ENCODE measurements around the gene ACOT7. TPM values are rescaled to one million over a fixed set of nuclear protein-coding genes. Genes with fewer than 3 reads are reported as not detected.

Gene ACOT7
- total and polyA plus RNA-seq, 2 donors: 14.2 to 22.2 TPM

DNA sequence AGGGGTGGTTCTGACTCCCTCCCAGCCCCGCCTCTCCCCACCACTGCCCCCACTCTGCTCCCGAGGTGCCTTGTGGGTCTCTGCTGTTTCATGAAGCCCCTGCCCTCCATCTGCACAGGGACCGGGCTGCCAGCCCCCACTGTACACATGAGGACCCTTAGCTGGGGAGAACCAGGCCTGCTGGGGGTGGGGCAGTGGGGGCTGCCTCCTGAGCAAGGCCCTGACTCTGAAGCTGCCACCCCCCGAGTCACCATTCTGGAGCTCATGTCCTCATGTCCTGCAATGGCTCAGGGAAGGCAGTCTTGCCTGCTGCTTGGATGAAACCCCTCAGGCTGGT is 141.2 kb downstream of the ACOT7 start:
- DNase-seq (ENCODE audit: low read depth in 6 of 9, low spot score in 9 of 9): no peak
- 91% methylated on average over 4 of the region's 4 CpGs for WGBS
- peaks cover 41 to 57% of the 10 kb centered on the region in 2 donors for H3K27me3 ChIP-seq (ENCODE audit: control insufficient read depth in 2 of 2, insufficient read depth in 1 of 2, low read length in 1 of 2)

DNA sequence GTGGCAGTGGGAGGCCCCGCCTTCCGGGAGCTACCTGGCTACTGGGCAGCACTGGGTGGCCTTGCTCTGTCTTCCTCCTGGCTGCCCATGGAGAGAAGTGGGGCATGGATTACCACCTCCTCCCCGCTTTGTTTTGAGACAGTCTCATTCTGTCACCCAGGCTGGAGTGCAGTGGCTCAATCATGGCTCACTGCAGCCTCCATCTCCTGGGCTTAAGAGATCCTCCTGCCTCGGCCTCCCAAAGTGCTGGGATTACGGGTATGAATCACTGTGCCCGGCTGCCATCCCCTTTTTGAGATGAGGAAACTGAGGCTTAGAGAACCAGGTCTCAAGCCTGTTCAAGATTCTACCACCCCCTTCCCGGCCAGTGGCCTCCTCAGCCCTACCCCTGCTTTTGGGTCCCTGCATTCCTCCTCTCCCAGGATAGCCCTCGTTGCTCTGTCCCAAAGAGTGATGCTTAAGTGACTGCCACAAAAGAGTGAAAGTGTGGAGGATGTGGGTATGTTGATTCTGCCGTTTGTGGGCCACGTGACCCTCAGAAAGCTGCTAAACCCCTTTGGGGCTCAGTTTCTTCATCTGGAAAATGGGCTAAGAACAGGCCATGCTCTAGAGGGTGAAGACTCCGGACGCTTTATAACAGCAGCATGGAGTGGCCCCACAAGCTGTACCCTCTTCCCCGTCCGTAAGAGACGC is 141.7 kb downstream of the ACOT7 start:
- no peaks in the 10 kb centered on the region for H3K9me3 ChIP-seq (ENCODE audit: control insufficient read depth in 2 of 2, insufficient read depth in 1 of 2, low read length in 1 of 2)
- WGBS: 86% methylated on average over 15 of the region's 15 CpGs
- no peak overlapping the region for H3K27ac ChIP-seq (ENCODE audit: low read depth in 1 of 2, low read length in 1 of 2)
- no peak for DNase-seq (ENCODE audit: low read depth in 6 of 9, low spot score in 9 of 9)
- H3K36me3 ChIP-seq (ENCODE audit: control insufficient read depth in 2 of 2, insufficient read depth in 2 of 2, low read length in 1 of 2): no peaks in the 10 kb centered on the region
- peaks cover 0 to 4% of the 10 kb centered on the region in 2 donors for H3K4me1 ChIP-seq (ENCODE audit: control insufficient read depth in 2 of 2, insufficient read depth in 2 of 2, low read length in 2 of 2)
- peaks cover 44 to 58% of the 10 kb centered on the region in 2 donors for H3K27me3 ChIP-seq (ENCODE audit: control insufficient read depth in 2 of 2, insufficient read depth in 1 of 2, low read length in 1 of 2)
- H3K4me3 ChIP-seq (ENCODE audit: low read length in 2 of 2): no peak overlapping the region

More for the DNA sequence above, 141.2 kb downstream of the ACOT7 start:
- Histone ChIP-seq H3K4me3 (ENCODE audit: low read length in 2 of 2) (no peak overlapping the region), H3K27ac (ENCODE audit: low read depth in 1 of 2, low read length in 1 of 2) (no peak overlapping the region), H3K36me3 (ENCODE audit: control insufficient read depth in 2 of 2, insufficient read depth in 2 of 2, low read length in 1 of 2) (no peaks in the 10 kb centered on the region), H3K9me3 (ENCODE audit: control insufficient read depth in 2 of 2, insufficient read depth in 1 of 2, low read length in 1 of 2) (no peaks in the 10 kb centered on the region), H3K4me1 (ENCODE audit: control insufficient read depth in 2 of 2, insufficient read depth in 2 of 2, low read length in 2 of 2) (peaks cover 0 to 4% of the 10 kb centered on the region in 2 donors)

DNA sequence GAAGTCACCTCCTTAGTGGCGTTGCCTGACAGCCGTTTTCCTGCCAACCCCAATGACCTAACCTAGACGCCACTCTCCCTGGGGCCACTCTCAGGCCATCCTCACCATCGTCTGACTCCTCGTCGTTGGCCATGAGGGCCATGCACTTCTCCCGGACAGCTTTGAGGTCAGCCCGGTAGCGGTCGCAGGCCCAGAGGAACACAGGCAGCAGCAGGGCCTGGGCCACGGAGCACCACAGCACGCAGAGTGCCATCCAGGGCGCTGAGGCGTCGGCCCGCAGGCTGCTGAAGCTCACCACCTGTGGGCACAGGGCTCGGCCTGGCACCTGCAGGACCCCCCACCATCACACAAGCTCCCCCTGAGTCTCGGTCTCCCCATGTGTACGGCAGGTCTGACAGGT is 142.3 kb downstream of the ACOT7 start:
- H3K4me3 ChIP-seq (ENCODE audit: low read length in 2 of 2): no peak overlapping the region
- H3K27me3 ChIP-seq (ENCODE audit: control insufficient read depth in 2 of 2, insufficient read depth in 1 of 2, low read length in 1 of 2): peaks cover 50 to 64% of the 10 kb centered on the region in 2 donors
- DNase-seq (ENCODE audit: low read depth in 6 of 9, low spot score in 9 of 9): no peak
- H3K9me3 ChIP-seq (ENCODE audit: control insufficient read depth in 2 of 2, insufficient read depth in 1 of 2, low read length in 1 of 2): no peaks in the 10 kb centered on the region
- H3K4me1 ChIP-seq (ENCODE audit: control insufficient read depth in 2 of 2, insufficient read depth in 2 of 2, low read length in 2 of 2): peaks cover 2 to 8% of the 10 kb centered on the region in 2 donors
- H3K36me3 ChIP-seq (ENCODE audit: control insufficient read depth in 2 of 2, insufficient read depth in 2 of 2, low read length in 1 of 2): no peaks in the 10 kb centered on the region
- WGBS: 90% methylated on average over 19 of the region's 19 CpGs
- H3K27ac ChIP-seq (ENCODE audit: low read depth in 1 of 2, low read length in 1 of 2): no peak overlapping the region

DNA sequence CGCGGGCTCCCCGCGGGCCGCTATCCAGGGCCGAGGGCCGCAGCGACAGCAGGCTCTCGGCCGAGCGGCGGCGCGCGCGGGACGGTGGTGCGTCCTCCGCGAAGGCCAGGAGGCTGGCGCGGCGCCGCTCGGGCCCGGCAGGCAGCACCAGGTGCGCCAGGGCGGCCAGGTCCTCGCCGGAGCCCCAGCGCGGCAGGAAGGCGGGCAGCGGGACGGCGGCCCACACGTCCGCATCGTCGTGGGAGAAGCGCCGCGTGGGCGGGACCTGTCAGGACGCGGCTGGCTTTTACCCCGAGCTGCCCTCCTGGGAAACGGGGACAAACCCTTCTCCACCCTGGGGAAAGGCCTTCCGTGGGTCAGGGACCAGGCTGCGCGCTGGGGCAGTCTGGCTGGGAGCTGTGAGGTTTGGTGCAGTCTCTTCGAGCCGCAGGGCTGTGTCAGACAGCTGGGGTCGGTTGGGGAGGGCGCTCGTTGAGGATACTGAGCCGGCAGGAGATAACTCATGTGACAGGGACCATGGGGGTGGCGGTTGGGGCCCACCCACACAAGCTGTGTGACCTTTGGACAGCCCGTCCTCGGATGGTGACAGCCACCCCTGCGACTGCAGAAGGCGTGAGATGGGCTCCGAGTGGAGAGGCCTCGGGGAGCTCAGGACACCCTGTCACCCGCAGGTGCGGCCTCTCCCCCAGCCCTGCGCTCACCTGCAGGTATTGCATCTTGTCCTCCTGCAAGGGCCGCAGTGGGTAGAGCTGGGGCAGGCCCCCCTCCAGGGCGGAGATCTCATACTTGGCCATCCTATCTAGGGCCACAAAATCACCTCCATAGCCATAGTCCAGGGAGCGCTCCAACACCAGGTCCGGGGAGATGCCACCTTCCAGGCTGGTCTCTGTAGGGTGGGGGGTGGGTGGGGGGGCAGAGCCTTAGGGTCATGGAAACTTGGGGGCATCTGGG is 143.6 kb downstream of the ACOT7 start:
- DNase-seq (ENCODE audit: low read depth in 6 of 9, low spot score in 9 of 9): no peak
- H3K4me1 ChIP-seq (ENCODE audit: control insufficient read depth in 2 of 2, insufficient read depth in 2 of 2, low read length in 2 of 2): peaks cover 2 to 17% of the 10 kb centered on the region in 2 donors
- peaks cover 63 to 76% of the 10 kb centered on the region in 2 donors for H3K27me3 ChIP-seq (ENCODE audit: control insufficient read depth in 2 of 2, insufficient read depth in 1 of 2, low read length in 1 of 2)
- no peaks in the 10 kb centered on the region for H3K9me3 ChIP-seq (ENCODE audit: control insufficient read depth in 2 of 2, insufficient read depth in 1 of 2, low read length in 1 of 2)
- H3K27ac ChIP-seq (ENCODE audit: low read depth in 1 of 2, low read length in 1 of 2): no peak overlapping the region
- peak overlapping the region in 1 of 2 donors; percentile 18 for H3K4me3 ChIP-seq (ENCODE audit: low read length in 2 of 2)
- no peaks in the 10 kb centered on the region for H3K36me3 ChIP-seq (ENCODE audit: control insufficient read depth in 2 of 2, insufficient read depth in 2 of 2, low read length in 1 of 2)
- 20% methylated on average over 71 of the region's 71 CpGs for WGBS

DNA sequence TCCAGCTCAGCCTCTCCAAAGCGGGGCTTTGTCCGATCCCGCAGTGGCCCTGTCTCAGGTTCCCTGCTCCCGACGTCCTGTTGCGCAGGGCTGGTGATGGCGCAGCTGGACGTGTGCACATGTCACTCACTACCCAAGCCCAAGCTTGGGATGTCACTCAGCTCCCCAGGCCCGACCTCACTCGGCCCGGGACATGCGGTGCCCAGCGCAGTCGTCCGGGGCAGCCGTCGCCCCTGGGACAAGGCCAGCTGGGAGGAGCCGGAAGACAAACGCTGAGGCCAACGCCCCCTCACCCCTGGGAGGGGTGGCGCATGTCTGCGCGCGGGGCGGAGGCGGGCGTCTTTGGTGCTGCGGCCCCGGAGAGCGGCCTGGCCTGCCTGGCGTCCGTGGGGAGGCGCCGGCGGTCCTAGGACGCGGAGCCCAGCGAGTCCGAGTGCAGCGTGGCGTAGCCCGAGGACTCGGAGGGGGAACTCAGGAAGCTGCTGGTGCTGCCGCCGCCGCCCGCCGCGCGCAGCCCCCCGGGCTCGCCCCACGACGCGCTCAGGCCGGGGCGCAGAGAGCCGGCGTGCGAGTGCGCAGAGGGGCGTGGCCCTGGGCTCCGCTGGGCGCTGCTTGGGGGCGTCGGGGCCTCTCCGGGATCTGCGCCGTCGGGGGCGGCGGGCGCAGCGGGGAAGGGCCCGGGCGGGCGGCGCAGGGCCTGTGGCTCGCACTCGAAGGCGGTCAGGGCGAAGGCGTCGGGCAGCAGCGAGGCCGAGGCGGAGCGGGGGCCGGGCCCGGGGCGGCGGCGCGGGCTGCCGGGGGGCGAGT is 144.4 kb downstream of the ACOT7 start:
- H3K36me3 ChIP-seq (ENCODE audit: control insufficient read depth in 2 of 2, insufficient read depth in 2 of 2, low read length in 1 of 2): no peaks in the 10 kb centered on the region
- 9% methylated on average over 96 of the region's 96 CpGs for WGBS
- no peak for DNase-seq (ENCODE audit: low read depth in 6 of 9, low spot score in 9 of 9)
- peaks cover 2 to 17% of the 10 kb centered on the region in 2 donors for H3K4me1 ChIP-seq (ENCODE audit: control insufficient read depth in 2 of 2, insufficient read depth in 2 of 2, low read length in 2 of 2)
- peaks cover 71 to 82% of the 10 kb centered on the region in 2 donors for H3K27me3 ChIP-seq (ENCODE audit: control insufficient read depth in 2 of 2, insufficient read depth in 1 of 2, low read length in 1 of 2)
- H3K9me3 ChIP-seq (ENCODE audit: control insufficient read depth in 2 of 2, insufficient read depth in 1 of 2, low read length in 1 of 2): peaks cover 0 to under 1% of the 10 kb centered on the region in 2 donors
- peak overlapping the region in 1 of 2 donors; percentile 18 for H3K4me3 ChIP-seq (ENCODE audit: low read length in 2 of 2)
- peak overlapping the region in 1 of 2 donors; percentile 5 for H3K27ac ChIP-seq (ENCODE audit: low read depth in 1 of 2, low read length in 1 of 2)

DNA sequence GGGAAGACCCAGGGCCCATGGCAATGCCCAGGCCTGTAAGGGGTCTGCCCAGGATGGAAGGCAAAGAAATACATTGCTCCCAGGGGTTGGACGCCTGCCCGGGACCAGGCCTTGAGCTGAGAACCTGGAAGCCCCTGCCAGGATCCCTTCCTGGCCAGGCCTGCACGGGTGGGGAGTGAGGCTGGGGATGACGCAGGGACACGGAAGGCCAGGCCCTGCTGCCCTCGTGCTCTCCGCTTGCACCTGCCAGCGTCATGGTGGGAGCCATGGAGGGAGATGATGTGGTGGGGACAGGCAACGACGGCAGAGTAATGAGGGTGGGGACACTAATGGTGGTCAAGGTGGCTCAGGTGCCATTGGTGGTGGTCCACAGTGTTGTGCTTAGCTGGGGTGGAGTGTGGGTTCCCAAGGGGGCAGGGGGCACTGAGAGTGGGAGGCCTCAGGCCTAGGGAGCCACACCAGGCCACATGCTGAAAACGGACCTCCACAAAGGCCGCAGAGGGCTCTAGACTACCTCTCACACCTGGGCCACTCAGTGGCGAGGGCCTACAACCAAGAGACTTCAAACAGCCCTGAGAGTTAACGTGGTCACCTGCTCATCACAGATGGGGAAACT is 145.3 kb downstream of the ACOT7 start:
- Histone ChIP-seq H3K27ac (ENCODE audit: low read depth in 1 of 2, low read length in 1 of 2) (no peak overlapping the region), H3K36me3 (ENCODE audit: control insufficient read depth in 2 of 2, insufficient read depth in 2 of 2, low read length in 1 of 2) (no peaks in the 10 kb centered on the region), H3K4me3 (ENCODE audit: low read length in 2 of 2) (no peak overlapping the region), H3K4me1 (ENCODE audit: control insufficient read depth in 2 of 2, insufficient read depth in 2 of 2, low read length in 2 of 2) (peaks cover 2 to 17% of the 10 kb centered on the region in 2 donors), H3K27me3 (ENCODE audit: control insufficient read depth in 2 of 2, insufficient read depth in 1 of 2, low read length in 1 of 2) (peaks cover 80 to 91% of the 10 kb centered on the region in 2 donors), H3K9me3 (ENCODE audit: control insufficient read depth in 2 of 2, insufficient read depth in 1 of 2, low read length in 1 of 2) (peaks cover 0 to 3% of the 10 kb centered on the region in 2 donors)
- DNase-seq (ENCODE audit: low read depth in 6 of 9, low spot score in 9 of 9): no peak
- WGBS: 93% methylated on average over 14 of the region's 14 CpGs

DNA sequence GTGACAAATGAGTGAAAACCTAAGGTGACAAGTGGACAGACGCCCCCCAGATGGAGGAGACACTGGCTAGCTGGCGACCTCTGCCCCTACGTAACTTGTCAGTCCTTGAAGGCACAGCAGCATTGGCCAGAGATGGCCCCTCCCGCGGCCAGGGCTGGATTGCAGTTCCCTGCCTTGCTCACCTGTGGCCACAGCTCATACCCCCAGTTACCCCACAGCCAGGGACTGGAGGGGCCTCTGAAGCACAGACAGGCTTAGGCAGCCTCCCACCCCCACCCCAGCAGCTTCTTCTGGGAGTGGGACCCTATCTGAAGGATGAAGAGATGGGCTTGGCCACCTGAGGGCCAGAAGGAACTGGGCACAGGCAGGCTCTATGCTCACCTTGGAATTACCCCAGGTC is 145.9 kb downstream of the ACOT7 start:
- no peaks in the 10 kb centered on the region for H3K36me3 ChIP-seq (ENCODE audit: control insufficient read depth in 2 of 2, insufficient read depth in 2 of 2, low read length in 1 of 2)
- H3K9me3 ChIP-seq (ENCODE audit: control insufficient read depth in 2 of 2, insufficient read depth in 1 of 2, low read length in 1 of 2): peaks cover 0 to 3% of the 10 kb centered on the region in 2 donors
- H3K4me3 ChIP-seq (ENCODE audit: low read length in 2 of 2): no peak overlapping the region
- H3K4me1 ChIP-seq (ENCODE audit: control insufficient read depth in 2 of 2, insufficient read depth in 2 of 2, low read length in 2 of 2): peaks cover 2 to 17% of the 10 kb centered on the region in 2 donors
- DNase-seq (ENCODE audit: low read depth in 6 of 9, low spot score in 9 of 9): no peak
- WGBS: 92% methylated on average over 5 of the region's 5 CpGs
- H3K27ac ChIP-seq (ENCODE audit: low read depth in 1 of 2, low read length in 1 of 2): no peak overlapping the region
- H3K27me3 ChIP-seq (ENCODE audit: control insufficient read depth in 2 of 2, insufficient read depth in 1 of 2, low read length in 1 of 2): peaks cover 86 to 95% of the 10 kb centered on the region in 2 donors
